Dedifferentiated amniotic fluid mesenchymal stem cell (primary cell): Measurements from ENCODE around the gene ZNF148.
"Not testable (repeated sequence)": the region's sequence is repeated elsewhere in the genome, so short reads cannot be mapped to it uniquely, and the experiment has no call there.

Source experiments
- DNase-seq: peaks from one replicate; pipeline ENCODE4 v3.0.0-alpha.2; 2016; ENCODE audit errors: extremely low spot score

Gene ZNF148

GRCh38 chr3:125374501-125374995 lies 577 bp downstream of the ZNF148 start:
- DNase-seq = no peak

GRCh38 chr3:125367403-125368230 lies 7.5 kb downstream of the ZNF148 start:
- no peak for DNase-seq

DNA sequence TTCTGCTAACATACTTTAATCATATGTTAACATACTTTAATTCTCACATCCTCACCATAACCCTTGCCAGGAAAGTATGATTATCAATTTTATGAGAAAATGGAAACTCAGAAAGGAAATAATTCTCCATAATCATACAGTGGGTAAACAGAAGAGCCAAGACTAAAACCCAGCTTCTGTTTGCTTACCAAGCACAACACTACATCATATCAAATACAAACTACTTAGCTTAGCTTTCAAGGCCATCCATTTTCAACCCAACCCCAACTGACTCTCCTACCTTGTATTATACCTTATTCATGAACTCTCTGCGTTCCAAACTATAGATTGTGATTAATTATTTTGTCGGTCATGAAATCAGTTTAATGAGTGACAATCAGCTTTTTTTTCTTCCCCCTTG lies 9.0 kb downstream of the ZNF148 start:
- DNase-seq = no peak

DNA sequence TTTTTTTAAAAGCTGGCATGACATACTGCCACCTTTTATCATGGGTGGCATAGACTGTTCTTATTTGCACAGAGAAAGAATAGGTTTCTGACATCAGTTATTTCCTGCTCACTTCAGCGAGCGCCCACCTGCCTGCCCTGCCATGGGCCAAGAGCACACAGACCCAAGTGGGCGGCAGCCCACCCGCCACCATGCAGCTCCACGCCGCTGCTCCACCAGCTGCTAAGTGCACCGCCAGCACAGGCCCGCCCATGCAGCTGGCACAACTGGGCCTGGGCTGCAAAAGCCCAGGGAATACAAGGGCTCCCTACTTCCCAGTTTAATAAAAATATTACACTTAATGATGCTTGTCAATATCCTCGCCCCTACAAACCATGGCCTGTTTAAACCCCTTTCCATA lies 15.4 kb downstream of the ZNF148 start:
- DNase-seq = no peak

DNA sequence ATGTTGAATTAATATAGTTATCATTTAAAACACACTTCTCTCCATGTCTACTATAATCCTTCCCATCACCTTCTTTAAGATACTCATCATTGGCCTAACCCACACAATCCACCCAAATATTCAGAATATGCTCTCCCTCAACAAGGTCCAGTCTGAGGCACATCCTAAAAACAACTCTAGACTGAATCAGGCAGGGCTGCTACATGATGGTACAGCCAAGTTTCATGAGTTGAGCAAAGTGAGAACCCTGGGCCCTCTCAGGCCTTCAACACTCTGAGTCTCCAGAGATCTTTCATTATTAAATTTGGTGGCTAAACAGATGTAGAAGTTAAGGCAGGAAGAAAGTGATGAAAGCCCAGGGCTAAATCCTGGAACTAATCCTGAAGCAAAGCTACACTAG lies 16.2 kb downstream of the ZNF148 start:
- DNase-seq = no peak

GRCh38 chr3:125357837-125358236 lies 17.3 kb downstream of the ZNF148 start:
- no peak for DNase-seq

DNA sequence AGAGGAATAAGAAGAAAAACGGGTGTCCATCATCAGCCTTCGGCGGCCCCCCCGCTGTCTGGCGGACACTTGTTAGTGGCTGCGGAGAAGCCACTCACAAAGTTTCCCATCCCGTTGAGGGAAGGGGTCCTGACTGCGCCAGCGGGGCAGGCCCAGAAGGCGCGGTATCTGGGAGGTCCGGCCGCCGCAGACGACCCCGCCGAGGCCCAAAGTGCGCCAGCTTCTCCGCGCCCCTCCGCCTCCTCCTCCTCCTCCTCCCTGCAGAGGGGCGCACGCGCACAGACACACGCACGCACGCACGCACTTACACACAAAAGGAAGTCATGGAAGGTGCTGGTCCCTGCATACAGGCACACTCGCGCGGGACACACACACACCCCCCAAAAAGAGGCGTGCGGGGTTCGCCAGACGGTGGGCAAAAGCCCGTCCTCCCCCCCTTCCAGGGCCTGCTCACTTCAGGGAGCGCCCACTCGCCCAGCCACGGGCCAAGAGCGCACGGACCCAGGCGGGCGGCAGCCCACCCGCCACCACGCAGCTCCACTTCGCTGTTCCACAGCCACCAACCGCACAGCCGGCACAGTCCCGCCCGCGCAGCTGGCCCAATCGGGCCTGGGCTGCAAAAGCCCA lies 18.0 kb downstream of the ZNF148 start:
- no peak for DNase-seq

DNA sequence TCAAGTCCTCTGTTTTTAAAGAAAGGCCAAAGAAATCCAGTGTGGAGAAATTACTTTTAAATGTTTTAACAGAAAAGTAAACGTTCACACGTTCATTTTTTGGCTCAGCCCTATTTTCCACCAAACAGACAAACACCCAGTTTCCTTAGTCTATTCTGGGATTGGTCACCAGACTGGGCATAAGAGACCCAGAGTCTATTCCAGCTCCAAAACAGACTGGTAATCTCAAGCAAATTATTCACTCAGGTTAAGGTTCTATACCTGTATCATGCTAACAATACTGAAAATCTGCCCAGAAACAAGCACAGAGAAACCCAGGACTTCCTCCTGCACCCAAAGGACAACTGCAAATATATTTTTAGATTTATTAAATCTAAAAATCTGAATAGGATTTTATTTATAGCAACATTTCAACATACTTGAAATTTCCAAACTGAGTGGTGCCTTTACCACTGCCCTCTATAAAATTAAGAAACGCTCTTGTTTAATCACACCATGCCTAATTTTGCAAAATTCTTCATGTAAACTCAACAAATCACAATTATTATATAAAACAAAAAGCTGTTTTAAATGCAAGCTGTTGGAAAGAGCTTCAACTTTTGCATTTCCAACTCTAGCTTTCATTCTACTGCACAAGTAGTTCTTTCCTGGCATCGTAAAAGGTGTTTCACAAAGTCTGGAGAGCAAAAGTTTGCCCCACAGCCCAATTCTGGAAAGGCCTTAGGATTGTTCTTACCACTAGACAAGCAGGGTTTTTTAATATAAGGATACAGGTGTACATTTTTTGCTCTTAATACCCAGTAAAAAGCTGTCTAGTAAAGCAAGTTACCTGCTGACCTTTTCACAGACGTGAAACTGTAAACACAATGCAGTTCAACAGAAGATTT lies 18.7 kb downstream of the ZNF148 start:
- DNase-seq = no peak

DNA sequence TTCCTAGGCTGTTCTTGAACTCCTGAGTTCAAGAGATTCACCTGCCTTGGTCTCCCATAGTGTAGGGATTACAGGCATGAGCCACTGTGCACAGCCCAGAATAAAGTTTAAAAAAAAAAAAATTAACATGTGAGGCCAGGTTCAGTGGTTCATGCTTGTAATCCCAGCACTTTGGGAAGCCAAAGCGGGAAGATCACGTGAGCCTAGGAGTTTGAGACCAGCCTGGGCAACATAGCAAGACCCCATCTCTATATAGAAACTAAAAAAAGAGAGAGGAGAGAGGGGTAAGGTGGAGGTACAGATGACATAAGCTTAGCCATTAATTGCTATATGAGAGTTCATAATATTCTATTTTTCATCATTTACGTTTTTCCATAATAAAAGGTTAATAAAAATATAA lies 21.5 kb downstream of the ZNF148 start:
- no peak for DNase-seq

DNA sequence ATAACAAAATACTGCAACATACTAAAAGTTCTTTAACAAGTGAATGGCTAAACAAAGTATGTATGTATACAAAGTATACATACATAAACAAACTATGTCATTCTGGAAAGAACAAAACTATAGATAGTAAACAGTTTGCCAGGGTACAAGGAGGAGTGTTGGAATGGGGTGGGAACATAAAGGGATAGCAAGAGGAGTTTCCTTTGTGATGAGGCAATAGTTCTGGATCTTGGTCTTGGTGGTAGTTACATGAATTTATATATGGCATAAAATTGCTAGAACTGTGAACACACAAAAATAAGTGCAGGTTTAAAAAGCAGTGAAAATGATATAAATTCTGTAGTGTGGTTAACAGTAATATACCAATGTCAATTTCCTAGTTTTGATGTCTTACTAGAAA lies 22.0 kb downstream of the ZNF148 start:
- DNase-seq = no peak

DNA sequence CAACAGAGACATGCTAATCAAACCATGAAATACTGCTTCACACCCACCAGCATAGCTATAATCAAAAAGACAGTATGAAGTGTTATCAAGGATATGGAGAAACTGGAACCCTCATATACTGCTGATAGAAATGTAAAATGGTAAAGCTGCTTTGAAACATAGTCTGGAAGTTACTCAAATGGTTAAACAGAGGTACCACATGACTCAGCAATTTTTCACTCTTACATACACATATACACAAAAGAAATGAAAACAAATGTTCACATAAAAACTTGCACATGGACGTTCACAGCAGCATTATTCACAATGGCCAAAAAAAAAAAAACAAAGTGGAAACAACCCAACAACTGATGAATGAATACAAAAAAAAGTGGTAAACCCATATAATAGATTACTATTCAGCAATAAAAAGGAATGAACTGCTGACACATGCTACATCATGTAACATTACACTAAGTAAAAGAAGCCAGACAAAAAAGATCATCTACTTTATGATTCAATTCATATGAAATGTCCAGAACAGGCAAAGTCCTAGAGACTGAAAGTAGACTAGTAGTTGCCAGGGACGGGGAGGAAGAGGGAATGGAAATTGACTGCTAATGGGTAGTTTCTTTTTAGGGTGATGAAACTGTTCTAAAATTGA lies 23.2 kb downstream of the ZNF148 start:
- DNase-seq = peak; percentile 74

GRCh38 chr3:125351152-125351551 lies 24.0 kb downstream of the ZNF148 start:
- DNase-seq = no peak

DNA sequence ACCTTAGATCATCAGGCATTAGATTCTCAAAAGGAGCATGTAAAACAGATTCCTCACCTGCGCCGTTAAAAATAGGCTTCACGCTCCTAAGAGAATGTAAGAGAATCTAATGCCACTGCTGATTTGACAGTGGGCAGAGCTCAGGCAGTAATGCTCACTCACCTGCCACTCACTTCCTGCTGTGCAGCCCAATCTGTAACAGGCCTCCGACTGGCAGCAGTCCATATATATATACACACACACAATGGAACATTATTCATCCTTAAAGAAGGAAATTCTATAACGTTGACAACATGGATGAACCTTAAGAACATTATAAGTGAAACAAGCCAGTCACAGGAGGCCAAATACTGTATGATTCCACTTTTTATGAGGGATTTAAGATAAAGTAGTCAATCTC lies 24.5 kb downstream of the ZNF148 start:
- no peak for DNase-seq

DNA sequence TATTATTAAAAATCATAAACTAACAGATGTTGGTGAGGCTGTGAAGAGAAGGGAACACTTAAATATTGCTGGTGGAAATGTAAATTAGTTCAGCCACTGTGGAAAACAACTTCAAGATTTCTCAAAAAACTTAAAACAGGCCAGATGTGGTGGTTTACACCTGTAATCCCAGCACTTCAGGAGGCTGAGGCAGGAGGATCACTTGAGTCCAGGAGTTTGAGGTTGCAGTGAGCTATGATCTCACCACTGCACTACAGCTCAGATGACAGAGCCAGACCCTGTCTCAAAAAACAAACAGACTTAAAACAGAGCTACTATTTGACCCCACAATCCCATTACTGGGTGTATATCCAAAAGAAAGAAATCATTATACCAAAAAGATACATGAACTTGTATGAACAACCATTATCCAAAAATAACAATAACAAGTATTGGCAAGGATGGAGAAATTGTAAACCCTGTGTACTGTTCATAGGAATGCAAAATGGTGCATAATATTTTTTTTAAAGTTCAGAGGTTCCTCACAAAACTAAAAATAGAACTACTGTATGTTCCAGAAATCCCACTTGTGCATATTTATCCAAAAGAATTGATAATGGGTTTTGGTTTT lies 25.5 kb downstream of the ZNF148 start:
- DNase-seq = no peak

- no peak for DNase-seq
These were observed 26.1 kb downstream of the ZNF148 start for GRCh38 chr3:125349055-125349454.

- DNase-seq = not testable (repeated sequence)
These were observed 31.8 kb downstream of the ZNF148 start for GRCh38 chr3:125343367-125343766.

- no peak for DNase-seq
These were observed 35.0 kb downstream of the ZNF148 start for GRCh38 chr3:125340121-125340520.

DNA sequence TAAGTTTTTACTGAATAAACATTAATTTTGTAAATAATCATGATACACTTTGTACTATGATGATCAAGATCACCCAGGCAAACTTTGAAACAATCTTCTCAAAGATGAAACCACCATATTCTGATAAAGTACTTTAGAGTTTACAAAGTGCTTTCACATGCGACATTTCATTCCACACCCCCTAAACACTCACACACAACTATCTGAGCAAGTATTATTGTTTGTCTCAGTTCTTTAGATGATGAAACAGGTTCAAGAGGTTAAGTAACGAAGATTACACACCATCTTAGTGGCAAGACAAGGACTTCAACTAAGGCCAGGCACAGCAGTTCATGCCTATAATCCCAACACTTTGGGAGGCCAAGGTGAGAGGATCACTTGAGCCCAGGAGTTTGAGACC lies 37.6 kb downstream of the ZNF148 start:
- no peak for DNase-seq

- DNase-seq = no peak
These were observed 40.2 kb downstream of the ZNF148 start for GRCh38 chr3:125334675-125335560.

GRCh38 chr3:125332504-125332903 lies 42.6 kb downstream of the ZNF148 start:
- no peak for DNase-seq
